Measurements from ENCODE around the gene MRPL2. TPM values are rescaled to one million over a fixed set of nuclear protein-coding genes. Genes with fewer than 3 reads are reported as not detected.

Gene MRPL2
- total and polyA plus RNA-seq, 10 donors: 11.0 to 53.9 (median 38.0) TPM

DNA sequence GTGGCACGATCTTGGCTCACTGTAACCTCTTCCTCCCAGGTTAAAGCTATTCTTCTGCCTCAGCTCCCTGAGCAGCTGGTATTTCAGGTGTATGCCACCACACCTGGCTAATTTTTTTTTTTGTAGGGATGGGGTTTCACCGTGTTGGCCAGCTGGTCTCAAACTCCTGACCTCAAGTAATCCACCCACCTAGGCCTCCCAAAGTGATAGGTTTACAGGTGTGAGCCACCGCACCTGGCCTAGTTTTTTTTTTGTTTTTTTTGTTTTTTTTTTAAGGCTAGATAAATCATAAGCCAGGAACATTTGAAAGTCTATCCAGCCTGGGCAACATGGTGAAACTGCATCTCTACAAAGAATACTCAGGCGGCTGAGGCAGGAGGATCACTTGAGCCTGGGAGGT is 26.9 kb downstream of the MRPL2 start:
- Histone ChIP-seq H3K27ac (no peak overlapping the region), H3K36me3 (peaks cover 0 to 100% (median 79%) of the 10 kb centered on the region in 6 donors), H3K4me1 (no peaks in the 10 kb centered on the region), H3K4me3 (no peak overlapping the region), H3K9me3 (no peaks in the 10 kb centered on the region), H3K27me3 (replicated peaks in 1 of 7) (no peaks in the 10 kb centered on the region)
- TF ChIP-seq POLR2AphosphoS5 (IDR thresholded peaks at IDR 0.05) (no peak), POLR2A (IDR thresholded peaks at IDR 0.05) (no peak)
- TF ChIP-seq, protein P1, sequence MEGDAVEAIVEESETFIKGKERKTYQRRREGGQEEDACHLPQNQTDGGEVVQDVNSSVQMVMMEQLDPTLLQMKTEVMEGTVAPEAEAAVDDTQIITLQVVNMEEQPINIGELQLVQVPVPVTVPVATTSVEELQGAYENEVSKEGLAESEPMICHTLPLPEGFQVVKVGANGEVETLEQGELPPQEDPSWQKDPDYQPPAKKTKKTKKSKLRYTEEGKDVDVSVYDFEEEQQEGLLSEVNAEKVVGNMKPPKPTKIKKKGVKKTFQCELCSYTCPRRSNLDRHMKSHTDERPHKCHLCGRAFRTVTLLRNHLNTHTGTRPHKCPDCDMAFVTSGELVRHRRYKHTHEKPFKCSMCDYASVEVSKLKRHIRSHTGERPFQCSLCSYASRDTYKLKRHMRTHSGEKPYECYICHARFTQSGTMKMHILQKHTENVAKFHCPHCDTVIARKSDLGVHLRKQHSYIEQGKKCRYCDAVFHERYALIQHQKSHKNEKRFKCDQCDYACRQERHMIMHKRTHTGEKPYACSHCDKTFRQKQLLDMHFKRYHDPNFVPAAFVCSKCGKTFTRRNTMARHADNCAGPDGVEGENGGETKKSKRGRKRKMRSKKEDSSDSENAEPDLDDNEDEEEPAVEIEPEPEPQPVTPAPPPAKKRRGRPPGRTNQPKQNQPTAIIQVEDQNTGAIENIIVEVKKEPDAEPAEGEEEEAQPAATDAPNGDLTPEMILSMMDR (IDR thresholded peaks at IDR 0.05 in 8 of 11, conservative IDR thresholded peaks at IDR 0.05 in 3 of 11): no peak
- intact Hi-C loops (cut with DNase I; ENCODE audit: low total_unique reads): no loop called here
- no peak for DNase-seq
- 92 to 97% (median 94%) methylated on average over 4 of the region's 4 CpGs for WGBS, 5 donors

DNA sequence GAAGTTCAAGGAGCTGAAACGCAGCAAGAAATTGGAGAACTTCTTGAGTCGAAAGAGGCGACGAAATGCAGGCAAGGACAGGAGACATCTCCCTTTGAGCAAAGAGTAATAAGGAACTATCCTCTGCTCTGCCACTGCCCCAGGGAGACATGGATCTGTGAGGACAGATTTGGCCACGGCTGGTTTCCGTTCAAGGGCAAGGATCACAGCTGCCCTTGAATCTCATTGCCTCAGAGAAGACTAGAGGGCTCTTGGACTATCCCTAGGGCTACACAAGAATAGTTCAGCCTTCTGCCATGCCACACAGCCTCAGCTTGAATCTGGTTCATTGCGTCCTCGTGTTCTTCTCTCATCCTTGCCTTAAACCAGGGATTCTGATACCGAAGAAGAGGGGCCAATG is 30.1 kb downstream of the MRPL2 start:
- no peak overlapping the region for H3K4me3 ChIP-seq
- WGBS, 5 donors: 88 to 97% (median 93%) methylated on average over 9 of the region's 9 CpGs
- TF ChIP-seq POLR2AphosphoS5 (IDR thresholded peaks at IDR 0.05) (no peak), POLR2A (IDR thresholded peaks at IDR 0.05) (no peak)
- TF ChIP-seq, protein P1 (IDR thresholded peaks at IDR 0.05 in 8 of 11, conservative IDR thresholded peaks at IDR 0.05 in 3 of 11): no peak
- DNase-seq: no peak
- H3K27ac ChIP-seq: no peak overlapping the region
- peaks cover 0 to 100% (median 81%) of the 10 kb centered on the region in 6 donors for H3K36me3 ChIP-seq
- peaks cover 0 to 9% (median 3%) of the 10 kb centered on the region in 6 donors for H3K4me1 ChIP-seq
- H3K27me3 ChIP-seq (replicated peaks in 1 of 7): no peaks in the 10 kb centered on the region
- no peaks in the 10 kb centered on the region for H3K9me3 ChIP-seq
- intact Hi-C loops (cut with DNase I; ENCODE audit: low total_unique reads): no loop called here

DNA sequence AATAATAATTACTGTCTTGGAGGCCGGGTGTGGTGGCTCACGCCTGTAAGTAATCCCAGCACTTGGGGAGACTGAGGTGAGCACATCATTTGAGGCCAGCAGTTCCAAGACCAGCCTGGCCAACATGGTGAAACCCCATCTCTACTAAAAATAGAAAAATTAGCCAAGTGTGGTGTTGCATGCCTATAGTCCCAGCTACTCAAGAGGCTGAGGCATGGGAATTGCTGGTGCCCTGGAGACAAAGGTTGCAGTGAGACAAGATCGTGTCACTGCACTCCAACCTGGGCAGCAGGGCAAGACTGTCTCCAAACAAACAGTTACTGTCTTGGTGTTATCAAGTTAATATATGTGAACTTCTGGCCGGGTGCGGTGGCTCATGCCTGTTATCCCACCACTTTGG is 32.9 kb downstream of the MRPL2 start:
- intact Hi-C loops (cut with DNase I; ENCODE audit: low total_unique reads): no loop called here
- WGBS, 5 donors: 90 to 97% (median 95%) methylated on average over 5 of the region's 5 CpGs
- Histone ChIP-seq H3K4me3 (no peak overlapping the region), H3K9me3 (no peaks in the 10 kb centered on the region), H3K27ac (no peak overlapping the region), H3K4me1 (peaks cover 9 to 32% (median 22%) of the 10 kb centered on the region in 6 donors), H3K36me3 (peaks cover 0 to 85% (median 65%) of the 10 kb centered on the region in 6 donors), H3K27me3 (replicated peaks in 1 of 7) (no peaks in the 10 kb centered on the region)
- DNase-seq: no peak
- no peak for TF ChIP-seq POLR2A (IDR thresholded peaks at IDR 0.05)
- TF ChIP-seq, protein P1 (IDR thresholded peaks at IDR 0.05 in 8 of 11, conservative IDR thresholded peaks at IDR 0.05 in 3 of 11): no peak

DNA sequence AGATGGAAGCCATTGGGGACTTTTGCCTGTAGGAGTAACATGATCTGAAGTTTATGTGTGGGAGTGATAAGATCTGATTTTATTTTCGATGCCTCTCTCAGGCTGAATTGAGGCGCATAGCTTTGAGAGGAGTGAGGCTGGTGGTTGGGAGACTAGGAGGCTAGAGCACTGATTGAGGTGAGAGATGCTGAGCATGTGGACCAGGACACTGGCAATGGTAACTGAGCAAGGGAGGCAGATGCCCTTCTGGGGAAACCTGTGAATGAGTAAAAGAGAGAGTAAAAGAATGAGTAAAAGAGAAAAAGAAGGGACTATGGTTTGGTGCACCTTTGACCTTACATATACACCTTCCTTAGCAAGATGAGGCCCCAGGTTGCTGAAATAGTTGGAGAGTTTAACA is 34.8 kb downstream of the MRPL2 start:
- Histone ChIP-seq H3K27me3 (replicated peaks in 1 of 7) (no peaks in the 10 kb centered on the region), H3K36me3 (peaks cover 0 to 80% (median 51%) of the 10 kb centered on the region in 6 donors), H3K4me1 (peaks cover 15 to 44% (median 31%) of the 10 kb centered on the region in 6 donors), H3K27ac (no peak overlapping the region), H3K9me3 (no peaks in the 10 kb centered on the region), H3K4me3 (no peak overlapping the region)
- TF ChIP-seq, protein P1 (IDR thresholded peaks at IDR 0.05 in 8 of 11, conservative IDR thresholded peaks at IDR 0.05 in 3 of 11): no peak
- TF ChIP-seq POLR2AphosphoS5 (IDR thresholded peaks at IDR 0.05) (no peak), POLR2A (IDR thresholded peaks at IDR 0.05) (no peak)
- intact Hi-C loops (cut with DNase I; ENCODE audit: low total_unique reads): no loop called here
- DNase-seq: no peak
- WGBS, 5 donors: 81 to 97% (median 88%) methylated on average over 2 of the region's 2 CpGs
